K562 (cell line): ENCODE data around the gene PRDX2. TPM values are rescaled to one million over a fixed set of nuclear protein-coding genes. Genes with fewer than 3 reads are reported as not detected.
A peak's percentile ranks its signal among the peaks of the same experiment; 100 is the strongest.

Source experiments
- COPS2 ChIP-seq: fragments of 450-650 bp; conservative IDR thresholded peaks from 2 replicates; pipeline ENCODE4 v1.6.1; 2016; ENCODE audit warnings: mild to moderate bottlenecking, moderate library complexity
- KHSRP ChIP-seq: fragments of 450-650 bp; IDR thresholded peaks from 2 replicates; pipeline ENCODE4 v1.6.1; 2017
- KLF13 ChIP-seq: fragments of 450-650 bp; IDR thresholded peaks from 2 replicates; pipeline ENCODE4 v1.6.1; 2016; ENCODE audit warnings: missing genetic modification characterization, low read depth, mild to moderate bottlenecking, missing compliant biosample characterization, moderate library complexity, borderline replicate concordance
- NFYB ChIP-seq: IDR thresholded peaks from 2 replicates; pipeline ENCODE4 v1.6.1; 2011; ENCODE audit warnings: mild to moderate bottlenecking, moderate library complexity; ENCODE audit not compliant: insufficient read length; ENCODE audit errors: extremely low read depth
- PHB ChIP-seq: fragments of 250-450 bp; sonication (Bioruptor Pico); IDR thresholded peaks from 2 replicates; pipeline ENCODE4 v1.5.0; 2021
- POLR2B ChIP-seq: fragments of 450-650 bp; IDR thresholded peaks from 2 replicates; pipeline ENCODE4 v1.6.1; 2018; ENCODE audit warnings: low read depth; ENCODE audit not compliant: partially characterized antibody
- SMC3 ChIP-seq: conservative IDR thresholded peaks from 2 replicates; pipeline ENCODE4 v1.6.1; 2011; ENCODE audit warnings: low read depth, low read length, improper control_type of control experiment; ENCODE audit not compliant: insufficient read depth
- TCF7 ChIP-seq: sonication (generic); IDR thresholded peaks from 2 replicates; pipeline ENCODE4 v1.6.1; 2016; ENCODE audit warnings: antibody characterized with exemption, borderline replicate concordance
- ZNF224 ChIP-seq: sonication (generic); formaldehyde crosslinking; IDR thresholded peaks from 2 replicates; pipeline ENCODE4 v1.8.0; 2022; ENCODE audit warnings: mild to moderate bottlenecking, missing genetic modification reagents
- polyA plus RNA-seq, 8 experiments: library from polyadenylated mRNA; depleted of rRNA in 4 of 8; stranded (reverse) in 5 of 8; unstranded in 3 of 8; fragments of >200 nt; fragmentation: Nextera tagmentation in 2 of 8; fragmentation: Illumina TruSeq in 1 of 8; extraction: Ambion mirVana in 2 of 8; extraction: Trizol in 1 of 8; gene quantifications; 2 replicates each; pipeline versions ENCODE4 v1.2.1 to v1.2.3, GENCODE V29; 2011 to 2014; ENCODE audit warnings: inconsistent platforms in 1 of 8, missing spikeins in 1 of 8
- total RNA-seq, 7 experiments: library from RNA; depleted of rRNA in 6 of 7; stranded (reverse); fragments of >200 nt in 6 of 7; fragmentation: Illumina TruSeq in 2 of 7; extraction: Trizol in 2 of 7; gene quantifications; 2 replicates each; pipeline versions ENCODE4 v1.2.1 to v1.2.3, GENCODE V29; 2011 to 2021; ENCODE audit warnings: low replicate concordance in 1 of 7
- TF ChIP-seq, protein P1 (sequence below), 2 experiments: fragments of 450-650 bp in 1 of 2; sonication (generic) in 1 of 2; formaldehyde crosslinking in 1 of 2; IDR thresholded peaks; 2 replicates each; pipeline versions ENCODE4 v1.7.1 to v1.9.0; 2016 to 2022; ENCODE audit warnings: inconsistent platforms in 1 of 2, mild to moderate bottlenecking in 1 of 2, missing genetic modification reagents in 1 of 2
- TF ChIP-seq, protein P2 (sequence below): sonication (generic); formaldehyde crosslinking; IDR thresholded peaks from 2 replicates; pipeline ENCODE4 v1.8.0; 2022; ENCODE audit warnings: mild to moderate bottlenecking, missing genetic modification reagents

PRDX2 gene
- total and polyA plus RNA-seq, 9 of the 15 experiments (the other 6 are each of a cell fraction or from before 2014, with no cell fraction given), result 206 to 1,183 (median 415) TPM

DNA sequence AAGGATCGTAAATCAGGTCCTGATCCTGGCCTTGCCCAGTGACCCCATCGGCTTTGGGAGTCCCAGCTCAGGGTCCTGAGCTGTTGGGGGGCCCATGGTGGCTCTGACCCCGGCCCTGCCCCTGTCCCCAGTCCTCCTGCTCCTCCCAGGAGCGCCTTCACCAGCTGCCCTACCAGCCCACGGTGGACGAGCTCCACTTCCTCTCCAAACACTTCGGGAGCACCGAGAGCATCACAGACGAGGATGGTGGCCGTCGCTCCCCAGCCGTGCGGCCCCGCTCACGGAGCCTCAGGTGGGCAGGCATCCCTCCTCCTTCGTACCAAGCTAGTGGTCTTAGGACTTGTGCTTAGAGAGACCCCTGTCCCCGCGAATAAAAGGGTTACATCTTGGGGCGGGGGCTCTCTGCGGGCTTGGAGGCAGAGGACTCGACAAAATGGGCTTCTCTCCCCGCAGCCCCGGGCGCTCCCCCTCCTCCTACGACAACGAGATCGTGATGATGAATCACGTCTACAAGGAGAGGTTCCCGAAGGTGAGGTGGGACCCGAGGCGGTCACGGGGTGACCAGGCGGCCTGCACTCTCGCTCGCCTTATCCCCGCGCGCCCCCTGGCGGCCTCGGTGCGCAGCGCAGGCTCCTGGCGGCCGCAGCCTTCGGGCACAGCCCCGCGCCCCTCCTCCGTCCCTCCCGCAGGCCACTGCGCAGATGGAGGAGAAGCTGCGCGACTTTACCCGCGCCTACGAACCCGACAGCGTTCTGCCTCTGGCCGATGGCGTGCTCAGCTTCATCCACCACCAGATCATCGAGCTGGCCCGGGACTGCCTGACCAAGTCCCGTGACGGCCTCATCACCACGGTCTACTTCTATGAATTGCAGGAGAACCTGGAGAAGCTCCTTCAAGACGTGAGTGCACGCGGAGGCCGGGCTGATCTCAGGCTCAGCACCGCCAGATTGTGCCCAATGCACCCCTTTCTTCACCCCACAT is 45.8 kb upstream of the PRDX2 start (continued):
- no peak for TF ChIP-seq NFYB
- peak; percentile 91 for TF ChIP-seq SMC3
- TF ChIP-seq, protein P1, sequence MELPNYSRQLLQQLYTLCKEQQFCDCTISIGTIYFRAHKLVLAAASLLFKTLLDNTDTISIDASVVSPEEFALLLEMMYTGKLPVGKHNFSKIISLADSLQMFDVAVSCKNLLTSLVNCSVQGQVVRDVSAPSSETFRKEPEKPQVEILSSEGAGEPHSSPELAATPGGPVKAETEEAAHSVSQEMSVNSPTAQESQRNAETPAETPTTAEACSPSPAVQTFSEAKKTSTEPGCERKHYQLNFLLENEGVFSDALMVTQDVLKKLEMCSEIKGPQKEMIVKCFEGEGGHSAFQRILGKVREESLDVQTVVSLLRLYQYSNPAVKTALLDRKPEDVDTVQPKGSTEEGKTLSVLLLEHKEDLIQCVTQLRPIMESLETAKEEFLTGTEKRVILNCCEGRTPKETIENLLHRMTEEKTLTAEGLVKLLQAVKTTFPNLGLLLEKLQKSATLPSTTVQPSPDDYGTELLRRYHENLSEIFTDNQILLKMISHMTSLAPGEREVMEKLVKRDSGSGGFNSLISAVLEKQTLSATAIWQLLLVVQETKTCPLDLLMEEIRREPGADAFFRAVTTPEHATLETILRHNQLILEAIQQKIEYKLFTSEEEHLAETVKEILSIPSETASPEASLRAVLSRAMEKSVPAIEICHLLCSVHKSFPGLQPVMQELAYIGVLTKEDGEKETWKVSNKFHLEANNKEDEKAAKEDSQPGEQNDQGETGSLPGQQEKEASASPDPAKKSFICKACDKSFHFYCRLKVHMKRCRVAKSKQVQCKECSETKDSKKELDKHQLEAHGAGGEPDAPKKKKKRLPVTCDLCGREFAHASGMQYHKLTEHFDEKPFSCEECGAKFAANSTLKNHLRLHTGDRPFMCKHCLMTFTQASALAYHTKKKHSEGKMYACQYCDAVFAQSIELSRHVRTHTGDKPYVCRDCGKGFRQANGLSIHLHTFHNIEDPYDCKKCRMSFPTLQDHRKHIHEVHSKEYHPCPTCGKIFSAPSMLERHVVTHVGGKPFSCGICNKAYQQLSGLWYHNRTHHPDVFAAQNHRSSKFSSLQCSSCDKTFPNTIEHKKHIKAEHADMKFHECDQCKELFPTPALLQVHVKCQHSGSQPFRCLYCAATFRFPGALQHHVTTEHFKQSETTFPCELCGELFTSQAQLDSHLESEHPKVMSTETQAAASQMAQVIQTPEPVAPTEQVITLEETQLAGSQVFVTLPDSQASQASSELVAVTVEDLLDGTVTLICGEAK (IDR thresholded peaks at IDR 0.05), result no peak
- TF ChIP-seq, protein P1 (CRISPR knock-in tag; IDR thresholded peaks at IDR 0.05), result no peak
- no peak for TF ChIP-seq ZNF224 (CRISPR knock-in tag)
- TF ChIP-seq, protein P2, sequence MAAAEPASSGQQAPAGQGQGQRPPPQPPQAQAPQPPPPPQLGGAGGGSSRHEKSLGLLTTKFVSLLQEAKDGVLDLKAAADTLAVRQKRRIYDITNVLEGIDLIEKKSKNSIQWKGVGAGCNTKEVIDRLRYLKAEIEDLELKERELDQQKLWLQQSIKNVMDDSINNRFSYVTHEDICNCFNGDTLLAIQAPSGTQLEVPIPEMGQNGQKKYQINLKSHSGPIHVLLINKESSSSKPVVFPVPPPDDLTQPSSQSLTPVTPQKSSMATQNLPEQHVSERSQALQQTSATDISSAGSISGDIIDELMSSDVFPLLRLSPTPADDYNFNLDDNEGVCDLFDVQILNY, result no peak
- no peak for TF ChIP-seq TCF7
- TF ChIP-seq PHB (CRISPR knock-in tag), result no peak
- TF ChIP-seq KLF13 (tag), result no peak
- TF ChIP-seq COPS2, result no peak
- TF ChIP-seq POLR2B, result no peak
- no peak for TF ChIP-seq KHSRP
